Activated CD4-positive, alpha-beta T cell treated with anti-CD3 and anti-CD28 coated beads for 24 hours (primary cell): ENCODE results near the gene FILIP1L.

Source experiments
- DNase-seq, 2 donors: peaks; one replicate each; pipeline ENCODE4 v3.0.0-alpha.2; 2020; ENCODE audit warnings: low read depth in 2 of 2

Gene FILIP1L

DNA sequence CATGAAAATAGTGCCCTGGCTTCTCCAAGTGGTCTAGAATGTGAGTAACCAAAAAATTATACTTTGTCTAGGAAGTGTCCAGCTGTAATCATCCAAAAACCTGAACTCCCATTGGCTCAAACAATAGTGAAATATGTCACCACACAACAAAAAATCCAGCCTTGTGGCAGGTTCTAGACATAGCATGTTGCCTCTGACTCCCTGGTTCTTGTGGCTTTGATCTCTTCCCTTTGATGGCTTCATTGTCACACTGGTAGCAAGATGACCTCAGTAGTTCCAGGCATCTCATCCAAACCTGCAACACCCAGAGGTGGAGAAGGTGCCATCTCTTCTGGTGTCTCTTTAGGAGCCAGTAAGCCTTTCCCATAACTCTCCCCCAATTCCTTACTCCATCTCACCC is 222.0 kb downstream of the FILIP1L start:
- no peak for DNase-seq

DNA sequence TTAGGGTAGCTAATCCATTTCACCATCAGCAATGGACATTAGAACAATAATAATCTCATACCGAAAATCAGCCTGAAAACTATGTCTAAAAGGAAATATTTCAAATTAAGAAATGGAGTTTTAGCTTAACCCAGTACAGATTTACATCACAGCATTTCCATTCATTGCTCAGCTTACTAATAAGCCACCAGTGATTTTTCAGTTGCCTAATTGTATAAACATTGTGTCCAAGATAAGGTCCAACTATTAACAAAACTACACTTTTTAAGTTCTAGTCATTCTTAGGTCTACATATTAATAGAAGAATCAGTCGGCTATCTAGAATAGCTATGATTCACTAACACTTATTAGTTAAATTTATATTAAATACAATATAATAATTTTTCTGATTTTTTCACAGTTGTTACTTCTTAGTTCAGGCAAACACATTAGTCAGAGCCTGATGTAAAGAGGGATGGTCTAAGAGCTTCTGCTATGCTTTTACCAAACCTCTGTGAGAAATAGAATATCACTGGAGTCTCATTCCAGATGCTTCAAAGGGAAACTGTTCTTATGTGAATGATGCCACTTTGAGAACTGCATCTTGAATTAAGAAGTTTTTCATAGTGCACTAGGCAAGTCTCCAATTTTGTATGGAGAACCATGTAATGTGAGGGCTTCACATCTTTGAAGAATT is 222.6 kb downstream of the FILIP1L start:
- no peak for DNase-seq

DNA sequence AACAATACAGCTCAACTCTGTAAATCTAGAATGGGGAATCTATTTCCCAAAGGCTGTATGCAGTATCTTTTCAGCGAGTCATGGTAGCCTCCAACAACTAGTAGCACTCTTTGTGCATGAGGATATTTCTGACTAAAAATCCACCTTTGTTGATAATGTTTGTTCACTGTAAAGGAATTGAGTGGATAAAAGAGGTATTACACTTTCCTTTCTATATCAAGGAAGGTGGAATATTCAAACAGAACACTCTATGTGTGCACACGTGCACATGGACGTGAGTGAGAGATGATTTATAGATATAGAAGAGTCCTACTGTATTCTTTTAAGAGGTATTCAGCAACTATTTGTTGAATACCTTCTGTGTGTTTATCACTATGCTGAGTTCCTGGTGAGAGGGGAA is 228.4 kb downstream of the FILIP1L start:
- no peak for DNase-seq

- DNase-seq, result no peak
Observed at GRCh38 chr3:99885085-99885484, 229.2 kb downstream of the FILIP1L start.

GRCh38 chr3:99884484-99884883 is 229.8 kb downstream of the FILIP1L start:
- DNase-seq, result no peak

DNA sequence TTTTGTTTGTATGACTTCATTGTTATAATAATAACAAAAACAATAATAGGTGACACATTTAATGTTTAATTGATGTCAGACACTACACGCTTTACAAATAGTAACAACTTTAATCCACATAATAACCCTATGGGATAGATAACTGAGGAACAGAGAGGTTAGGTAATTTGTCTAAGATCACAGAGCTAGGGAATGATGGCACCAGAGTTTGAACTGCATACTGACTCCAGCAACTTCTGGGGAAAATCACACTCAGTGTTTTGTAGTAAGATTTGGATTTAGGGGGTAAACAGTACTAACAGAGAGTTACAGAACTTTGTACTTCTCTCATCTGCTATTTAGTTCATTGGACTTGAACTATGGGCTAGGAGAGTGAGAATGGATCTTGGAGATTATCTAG is 230.6 kb downstream of the FILIP1L start:
- no peak for DNase-seq

GRCh38 chr3:99883138-99883461 is 231.2 kb downstream of the FILIP1L start:
- DNase-seq, result no peak

- no peak for DNase-seq
Observed at GRCh38 chr3:99882436-99883137, 231.7 kb downstream of the FILIP1L start.

GRCh38 chr3:99881121-99881524 is 233.2 kb downstream of the FILIP1L start:
- no peak for DNase-seq

GRCh38 chr3:99879275-99879674 is 235.0 kb downstream of the FILIP1L start:
- DNase-seq, result no peak

- no peak for DNase-seq
Observed at GRCh38 chr3:99878005-99878404, 236.3 kb downstream of the FILIP1L start.

GRCh38 chr3:99877031-99877579 is 237.2 kb downstream of the FILIP1L start:
- DNase-seq, result no peak

- DNase-seq, result peak; percentile 31 to 33
Observed at GRCh38 chr3:99875929-99876841, 238.1 kb downstream of the FILIP1L start.

DNA sequence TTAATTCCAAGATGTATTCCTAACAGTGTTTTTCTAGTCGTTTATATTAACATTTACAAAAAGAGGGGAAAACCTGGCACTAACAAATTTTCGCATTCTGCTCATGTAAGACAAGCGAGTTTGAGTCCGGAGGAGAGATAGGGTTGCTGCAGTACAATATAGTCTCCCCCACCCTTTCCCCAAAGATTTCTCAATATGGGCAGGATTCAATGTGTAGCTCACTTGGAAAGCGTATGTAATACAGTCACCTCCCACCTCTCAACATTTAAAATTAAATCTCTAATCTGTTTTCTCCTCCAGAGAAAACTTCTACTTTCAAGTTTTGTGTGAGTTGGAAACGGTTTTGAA is 238.7 kb downstream of the FILIP1L start:
- DNase-seq, result no peak

GRCh38 chr3:99874237-99875002 is 239.9 kb downstream of the FILIP1L start:
- no peak for DNase-seq

- no peak for DNase-seq
Observed at GRCh38 chr3:99873269-99874102, 240.8 kb downstream of the FILIP1L start.

DNA sequence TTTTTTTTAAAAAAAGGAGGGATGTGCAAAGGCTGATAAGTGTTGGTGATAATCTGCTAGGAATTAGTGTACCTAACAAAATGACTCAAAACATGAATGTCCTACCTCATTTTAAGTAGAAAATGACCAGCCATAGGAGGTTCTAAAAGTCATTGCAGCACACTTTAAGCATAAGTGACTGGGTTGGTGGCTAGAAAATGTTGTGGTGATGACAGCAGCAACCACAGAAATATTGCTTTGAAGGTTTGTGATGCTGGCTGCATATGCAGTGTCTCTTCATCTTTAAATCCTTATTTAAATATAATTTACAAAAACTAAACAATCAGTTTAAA is 241.4 kb downstream of the FILIP1L start:
- DNase-seq, result no peak

DNA sequence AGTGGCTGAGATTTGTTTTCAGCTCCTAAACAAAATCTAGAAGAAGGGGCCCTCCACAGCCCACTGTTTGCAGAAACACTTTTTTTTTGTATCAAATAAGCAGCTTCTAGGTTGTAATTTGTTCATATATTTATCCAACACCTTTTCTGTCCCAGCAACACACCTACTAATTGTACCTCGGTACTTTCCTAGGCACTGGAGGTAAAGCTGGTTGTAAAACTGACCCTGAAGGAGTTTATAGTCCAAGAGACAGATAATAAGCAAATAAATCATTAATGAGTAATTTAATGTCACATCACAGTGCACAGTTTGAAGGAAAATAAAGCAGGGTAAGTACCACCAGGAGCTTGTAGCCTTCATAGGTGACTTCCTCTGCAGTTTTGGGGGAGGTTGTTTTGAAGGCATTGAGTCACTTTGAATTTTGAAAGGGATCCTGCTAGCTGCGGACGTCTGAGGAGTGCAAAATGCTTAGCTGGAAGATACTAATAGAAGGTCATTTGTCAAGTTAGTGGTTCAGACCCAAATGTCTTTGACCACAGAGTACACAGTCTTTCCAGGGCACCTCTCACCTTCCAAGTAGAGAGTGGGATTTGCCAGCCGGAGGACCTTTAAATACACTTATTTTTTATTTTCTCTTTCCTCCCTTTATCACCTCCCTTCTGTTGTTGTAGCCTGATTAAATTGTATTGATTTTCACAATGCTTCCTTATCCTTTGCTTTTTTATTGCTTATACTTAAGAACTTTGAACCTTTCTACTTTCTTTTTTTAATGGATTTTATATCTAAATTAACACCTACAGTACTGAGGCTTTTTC is 242.9 kb downstream of the FILIP1L start:
- no peak for DNase-seq

- DNase-seq, result no peak
Observed at GRCh38 chr3:99870712-99871111, 243.6 kb downstream of the FILIP1L start.

GRCh38 chr3:99869621-99870020 is 244.7 kb downstream of the FILIP1L start:
- DNase-seq, result no peak
